Measurements from ENCODE around the gene ANO2. TPM values are rescaled to one million over a fixed set of nuclear protein-coding genes. Genes with fewer than 3 reads are reported as not detected.

Gene ANO2
- total RNA-seq, 1 donor from 2014 or later, result 1.7 TPM

DNA sequence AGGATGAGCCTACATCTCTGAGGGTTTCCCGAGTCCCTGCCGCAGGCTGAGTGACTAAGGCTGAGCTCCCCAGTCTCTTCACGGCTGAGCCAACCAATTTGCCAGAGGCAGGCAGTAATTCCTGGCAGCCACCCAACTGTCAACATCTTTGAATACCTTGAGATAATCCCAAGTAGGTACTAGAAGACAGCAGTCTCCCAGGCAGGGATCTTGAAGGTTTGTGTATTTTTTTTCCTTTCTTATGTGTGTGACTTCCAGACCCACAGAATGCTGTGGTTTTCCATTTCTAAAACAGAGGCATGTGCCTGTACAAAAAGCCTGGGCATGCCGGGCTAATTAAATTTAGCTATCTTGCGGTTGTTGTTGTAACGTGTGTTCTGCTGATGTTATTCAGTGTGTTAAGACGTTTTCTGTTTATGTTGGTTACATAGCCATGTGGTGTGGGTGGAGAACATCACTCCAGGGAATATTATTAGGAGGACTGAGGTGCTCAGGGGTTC is 155.5 kb downstream of the ANO2 start:
- no peak for DNase-seq (ENCODE audit: low read depth)
- TF ChIP-seq, protein P1, sequence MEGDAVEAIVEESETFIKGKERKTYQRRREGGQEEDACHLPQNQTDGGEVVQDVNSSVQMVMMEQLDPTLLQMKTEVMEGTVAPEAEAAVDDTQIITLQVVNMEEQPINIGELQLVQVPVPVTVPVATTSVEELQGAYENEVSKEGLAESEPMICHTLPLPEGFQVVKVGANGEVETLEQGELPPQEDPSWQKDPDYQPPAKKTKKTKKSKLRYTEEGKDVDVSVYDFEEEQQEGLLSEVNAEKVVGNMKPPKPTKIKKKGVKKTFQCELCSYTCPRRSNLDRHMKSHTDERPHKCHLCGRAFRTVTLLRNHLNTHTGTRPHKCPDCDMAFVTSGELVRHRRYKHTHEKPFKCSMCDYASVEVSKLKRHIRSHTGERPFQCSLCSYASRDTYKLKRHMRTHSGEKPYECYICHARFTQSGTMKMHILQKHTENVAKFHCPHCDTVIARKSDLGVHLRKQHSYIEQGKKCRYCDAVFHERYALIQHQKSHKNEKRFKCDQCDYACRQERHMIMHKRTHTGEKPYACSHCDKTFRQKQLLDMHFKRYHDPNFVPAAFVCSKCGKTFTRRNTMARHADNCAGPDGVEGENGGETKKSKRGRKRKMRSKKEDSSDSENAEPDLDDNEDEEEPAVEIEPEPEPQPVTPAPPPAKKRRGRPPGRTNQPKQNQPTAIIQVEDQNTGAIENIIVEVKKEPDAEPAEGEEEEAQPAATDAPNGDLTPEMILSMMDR (conservative IDR thresholded peaks at IDR 0.05; ENCODE audit: low read depth, low read length), result no peak

DNA sequence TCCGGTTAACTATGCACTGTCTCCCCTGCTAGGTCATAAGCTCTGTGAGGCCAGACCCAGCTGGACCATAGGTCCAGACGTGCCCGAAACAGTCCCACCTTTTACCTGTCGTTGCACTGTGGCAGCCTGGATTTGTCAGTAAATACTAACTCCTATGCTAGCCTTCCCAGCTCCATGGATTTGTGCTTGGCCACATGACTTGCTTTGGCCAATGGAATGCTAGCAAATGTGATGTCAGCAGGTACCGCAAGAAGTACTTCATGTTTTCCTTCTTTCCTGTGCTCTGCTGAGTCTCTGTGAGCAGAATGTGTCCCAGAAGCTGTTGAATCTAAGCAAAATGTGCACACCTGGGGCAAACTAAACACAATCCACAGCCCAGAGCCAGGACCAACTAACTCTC is 157.2 kb downstream of the ANO2 start:
- no peak overlapping the region for H3K4me3 ChIP-seq (ENCODE audit: low read depth, low read length)
- TF ChIP-seq, protein P1 (conservative IDR thresholded peaks at IDR 0.05; ENCODE audit: low read depth, low read length), result no peak
- DNase-seq (ENCODE audit: low read depth), result no peak

More for the DNA sequence above, 155.5 kb downstream of the ANO2 start:
- no peak overlapping the region for H3K4me3 ChIP-seq (ENCODE audit: low read depth, low read length)

DNA sequence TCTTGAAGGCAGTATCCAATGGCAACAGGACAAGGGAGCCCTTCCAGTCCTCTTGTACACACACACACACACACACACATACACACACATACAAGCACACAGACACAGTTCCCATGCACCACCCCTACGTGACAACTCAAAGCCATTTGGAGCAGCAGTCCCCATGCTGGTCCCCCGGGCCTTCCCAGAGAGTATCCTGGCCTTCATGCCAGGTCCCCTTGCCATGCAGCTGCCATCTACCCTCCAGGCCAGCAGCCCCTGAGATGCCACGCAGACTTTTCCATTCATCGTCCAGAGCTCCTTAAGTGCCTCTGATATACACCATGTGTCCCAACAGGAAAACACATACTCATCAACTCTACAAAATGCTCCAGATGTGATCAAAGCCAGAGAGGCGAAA is 159.5 kb downstream of the ANO2 start:
- no peak overlapping the region for H3K4me3 ChIP-seq (ENCODE audit: low read depth, low read length)
- TF ChIP-seq, protein P1 (conservative IDR thresholded peaks at IDR 0.05; ENCODE audit: low read depth, low read length), result no peak
- DNase-seq (ENCODE audit: low read depth), result no peak

DNA sequence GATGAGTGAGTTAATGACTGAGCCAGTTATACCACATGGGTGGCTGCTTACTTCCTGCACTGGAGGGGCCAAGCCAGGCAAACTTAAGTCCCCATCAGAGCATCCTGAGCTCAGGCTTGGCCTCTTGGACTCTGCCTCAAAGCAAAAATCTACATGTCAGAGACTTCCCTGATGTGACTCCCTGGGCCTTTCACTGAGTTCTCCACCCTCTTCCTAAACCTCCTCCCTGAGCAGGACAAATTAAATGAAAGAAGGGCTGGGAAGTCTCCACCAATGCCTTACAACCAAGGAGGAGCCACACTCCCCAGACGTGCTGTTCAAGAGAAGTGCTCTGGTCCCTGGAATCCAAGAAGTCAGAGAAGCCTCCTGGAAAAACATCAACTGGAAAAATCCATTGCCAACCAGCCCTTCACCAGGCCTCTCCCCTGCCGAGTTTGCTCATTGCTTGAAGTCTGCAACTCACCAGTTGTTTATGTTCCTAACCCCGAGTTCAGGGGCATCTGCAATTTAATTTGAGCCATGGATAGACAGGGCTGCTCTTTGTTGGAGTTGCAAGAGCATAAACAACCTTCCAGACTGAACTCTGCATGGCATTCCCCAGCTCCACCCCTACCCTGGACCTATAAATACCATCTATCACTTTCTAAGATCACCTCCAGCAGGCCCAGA is 160.5 kb downstream of the ANO2 start:
- TF ChIP-seq, protein P1 (conservative IDR thresholded peaks at IDR 0.05; ENCODE audit: low read depth, low read length), result no peak
- no peak for DNase-seq (ENCODE audit: low read depth)
- no peak overlapping the region for H3K4me3 ChIP-seq (ENCODE audit: low read depth, low read length)

DNA sequence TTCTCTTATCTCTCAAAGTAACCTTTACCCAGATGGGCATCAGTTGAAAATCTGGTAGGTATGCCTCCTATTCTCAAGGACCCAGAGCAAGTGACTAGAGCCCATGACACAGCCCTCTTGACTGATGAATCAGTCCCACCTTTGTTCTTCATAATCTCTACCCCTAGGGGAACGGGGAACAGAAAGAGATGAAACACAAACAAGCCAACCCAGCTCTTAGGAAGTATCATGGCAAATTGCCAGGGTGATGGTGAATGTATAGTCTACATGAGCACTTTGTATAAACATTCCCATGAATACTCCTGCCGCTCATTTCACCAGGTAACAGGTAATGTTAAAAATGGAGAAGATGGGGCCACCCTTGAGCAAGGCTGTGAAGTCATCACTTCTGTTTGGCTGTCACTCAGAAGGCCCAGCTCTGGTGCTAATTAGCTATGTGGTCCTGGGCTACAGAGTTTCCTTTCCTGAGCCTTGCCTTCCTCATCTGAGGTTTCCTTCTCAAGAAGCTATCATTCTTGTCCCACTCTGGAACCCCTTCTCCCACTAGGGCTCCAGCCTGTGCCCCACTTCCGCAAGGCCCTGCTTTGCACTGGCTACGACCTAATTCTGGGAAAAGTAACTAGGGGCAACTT is 161.7 kb downstream of the ANO2 start:
- DNase-seq (ENCODE audit: low read depth), result no peak
- H3K4me3 ChIP-seq (ENCODE audit: low read depth, low read length), result no peak overlapping the region
- TF ChIP-seq, protein P1 (conservative IDR thresholded peaks at IDR 0.05; ENCODE audit: low read depth, low read length), result no peak

DNA sequence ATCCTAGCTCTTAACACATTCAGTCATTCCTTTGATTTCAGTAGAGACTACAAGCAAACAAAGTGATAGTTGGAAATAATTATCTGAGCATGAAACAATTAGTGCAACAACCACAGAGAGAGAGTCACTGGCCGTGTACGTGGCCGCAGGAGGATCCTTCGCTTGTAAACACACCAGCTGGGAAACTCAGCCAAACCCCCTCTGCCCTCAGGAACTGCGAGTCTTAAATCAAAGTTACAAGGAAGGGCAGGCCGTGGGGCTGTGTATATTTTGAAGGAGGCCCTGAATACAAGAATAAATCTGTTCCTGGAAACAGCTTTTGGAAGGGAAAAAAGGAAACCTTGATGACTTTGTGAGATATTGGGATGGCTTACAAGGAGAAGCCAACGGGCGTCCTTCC is 164.5 kb downstream of the ANO2 start:
- TF ChIP-seq, protein P1 (conservative IDR thresholded peaks at IDR 0.05; ENCODE audit: low read depth, low read length), result no peak
- DNase-seq (ENCODE audit: low read depth), result no peak
- H3K4me3 ChIP-seq (ENCODE audit: low read depth, low read length), result no peak overlapping the region

Data from epithelial cell of proximal tubule (primary cell).